SH-SY5Y (cell line): Measurements from ENCODE around the gene SVOP.

Experiments used
- GATA2 ChIP-seq: IDR thresholded peaks from 2 replicates; pipeline ENCODE4 v1.6.1; 2011; ENCODE audit warnings: mild to moderate bottlenecking, low read depth, low read length
- GATA3 ChIP-seq: IDR thresholded peaks from 2 replicates; pipeline ENCODE4 v1.6.1; 2011; ENCODE audit warnings: low read depth, mild to moderate bottlenecking, low read length, moderate library complexity

The SVOP gene

GRCh38 chr12:108910336-108910735 is 110.5 kb downstream of the SVOP start:
- TF ChIP-seq GATA3: no peak

GRCh38 chr12:108907839-108908351 is 113.0 kb downstream of the SVOP start:
- TF ChIP-seq GATA2: no peak
- TF ChIP-seq GATA3: no peak

- TF ChIP-seq GATA2 (no peak), GATA3 (no peak)
Observed at GRCh38 chr12:108906971-108907370, 113.9 kb downstream of the SVOP start.

- TF ChIP-seq GATA2 (no peak), GATA3 (no peak)
Observed at GRCh38 chr12:108905725-108906124, 115.1 kb downstream of the SVOP start.

- TF ChIP-seq GATA2 (no peak), GATA3 (no peak)
Observed at GRCh38 chr12:108899145-108899544, 121.7 kb downstream of the SVOP start.

- TF ChIP-seq GATA2 (no peak), GATA3 (no peak)
Observed at GRCh38 chr12:108896817-108897216, 124.1 kb downstream of the SVOP start.

- TF ChIP-seq GATA3 (no peak), GATA2 (peak; percentile 61)
Observed at GRCh38 chr12:108896336-108896735, 124.5 kb downstream of the SVOP start.

GRCh38 chr12:108895220-108895802 is 125.6 kb downstream of the SVOP start:
- TF ChIP-seq GATA3 (no peak), GATA2 (no peak)

- TF ChIP-seq GATA2: no peak
- TF ChIP-seq GATA3: no peak
Observed at GRCh38 chr12:108890208-108890607, 130.7 kb downstream of the SVOP start.

- no peak for TF ChIP-seq GATA3
- TF ChIP-seq GATA2: no peak
Observed at GRCh38 chr12:108888031-108888430, 132.8 kb downstream of the SVOP start.

GRCh38 chr12:108886873-108887629 is 133.8 kb downstream of the SVOP start:
- TF ChIP-seq GATA3 (no peak), GATA2 (no peak)

GRCh38 chr12:108884116-108885012 is 136.5 kb downstream of the SVOP start:
- TF ChIP-seq GATA3 (no peak), GATA2 (no peak)

GRCh38 chr12:108881953-108882352 is 138.9 kb downstream of the SVOP start:
- TF ChIP-seq GATA3 (no peak), GATA2 (no peak)

GRCh38 chr12:108879615-108880254 is 141.1 kb downstream of the SVOP start, which contains the start of gene DAO:
Gene DAO (plus strand): TSS chr12:108880092. CDS start chr12:108885007, 4,915 bp downstream.
- TF ChIP-seq GATA2: no peak
- TF ChIP-seq GATA3: no peak
